Neural cell (in vitro differentiated cells): ENCODE data around the gene RPIA. TPM values are rescaled to one million over a fixed set of nuclear protein-coding genes. Genes with fewer than 3 reads are reported as not detected.

ENCODE experiments used
- H2AFZ ChIP-seq: fragments of 200-600, 300-800 bp; sonication (generic), shearing (Covaris generic); 2 replicates; pipeline ENCODE4 v1.6.0; 2014; ENCODE audit warnings: low read depth, mild to moderate bottlenecking, antibody characterized with exemption, low read length, moderate library complexity
- H3F3A ChIP-seq: fragments of 200-600 bp; shearing (Covaris generic); 2 replicates; pipeline ENCODE4 v1.6.1; 2016; ENCODE audit warnings: mild to moderate bottlenecking, moderate library complexity, mixed read lengths, antibody characterized with exemption, low read length; ENCODE audit not compliant: insufficient read depth, poor library complexity, severe bottlenecking
- H3K27ac ChIP-seq: fragments of 200-600, 300-800 bp; sonication (generic), shearing (Covaris generic); 2 replicates; pipeline ENCODE4 v1.5.1; 2014; ENCODE audit warnings: mild to moderate bottlenecking, low read length, moderate library complexity
- H3K27me3 ChIP-seq: fragments of 300-800, 200-600 bp; sonication (generic), shearing (Covaris generic); 2 replicates; pipeline ENCODE4 v1.6.0; 2014; ENCODE audit warnings: mild to moderate bottlenecking, low read depth, low read length, moderate library complexity; ENCODE audit not compliant: insufficient read depth
- H3K36me3 ChIP-seq: fragments of 300-800, 200-600 bp; sonication (generic), shearing (Covaris generic); 2 replicates; pipeline ENCODE4 v1.5.1; 2014; ENCODE audit warnings: mild to moderate bottlenecking, antibody characterized with exemption, low read length, moderate library complexity; ENCODE audit not compliant: insufficient read depth
- H3K4me2 ChIP-seq: fragments of 300-800, 200-600 bp; sonication (generic), shearing (Covaris generic); 2 replicates; pipeline ENCODE4 v1.6.0; 2014; ENCODE audit warnings: mild to moderate bottlenecking, low read length
- H3K4me3 ChIP-seq: fragments of 300-800, 200-600 bp; sonication (generic), shearing (Covaris generic); 2 replicates; pipeline ENCODE4 v1.5.1; 2014; ENCODE audit warnings: mild to moderate bottlenecking, low read length, moderate library complexity
- H3K79me2 ChIP-seq: fragments of 200-600 bp; shearing (Covaris generic); replicated peaks from 2 replicates; pipeline ENCODE4 v1.6.0; 2014; ENCODE audit warnings: mild to moderate bottlenecking, low read length, moderate library complexity; ENCODE audit not compliant: insufficient read depth
- H3K9ac ChIP-seq: fragments of 300-800, 200-600 bp; sonication (generic), shearing (Covaris generic); 2 replicates; pipeline ENCODE4 v1.6.1; 2016; ENCODE audit warnings: mild to moderate bottlenecking, low read length, mixed read lengths
- H3K9me2 ChIP-seq: fragments of 200-600 bp; shearing (Covaris generic); 2 replicates; pipeline ENCODE4 v1.6.1; 2016; ENCODE audit warnings: mild to moderate bottlenecking, low read length, mixed read lengths; ENCODE audit not compliant: insufficient read depth
- H3K9me3 ChIP-seq: fragments of 200-600, 300-800 bp; sonication (generic), shearing (Covaris generic); 2 replicates; pipeline ENCODE4 v1.6.1; 2016; ENCODE audit warnings: mild to moderate bottlenecking, mixed run types, low read length, moderate library complexity, mixed read lengths
- H4K20me1 ChIP-seq: fragments of 200-600 bp; shearing (Covaris generic); 2 replicates; pipeline ENCODE4 v1.6.1; 2016; ENCODE audit warnings: mild to moderate bottlenecking, mixed run types; ENCODE audit not compliant: insufficient read depth
- CTCF ChIP-seq: fragments of 450-650 bp; IDR thresholded peaks from 2 replicates; pipeline ENCODE4 v1.5.1; 2014; ENCODE audit warnings: antibody characterized with exemption, mild to moderate bottlenecking, moderate library complexity; ENCODE audit not compliant: poor library complexity, severe bottlenecking
- EP300 ChIP-seq: fragments of 450-650 bp; conservative IDR thresholded peaks from 2 replicates; pipeline ENCODE4 v1.6.1; 2014; ENCODE audit warnings: antibody characterized with exemption, mild to moderate bottlenecking, moderate library complexity; ENCODE audit not compliant: poor library complexity, severe bottlenecking
- EZH2 ChIP-seq: fragments of 200-600, 300-800 bp; shearing (Covaris generic), sonication (generic); IDR thresholded peaks from 2 replicates; pipeline ENCODE4 v1.6.1; 2014; ENCODE audit warnings: antibody characterized with exemption, low read length, borderline replicate concordance, mild to moderate bottlenecking; ENCODE audit not compliant: insufficient read depth, poor library complexity, severe bottlenecking
- MXI1 ChIP-seq: fragments of 450-650 bp; conservative IDR thresholded peaks from 2 replicates; pipeline ENCODE4 v1.6.1; 2014; ENCODE audit warnings: antibody characterized with exemption, mild to moderate bottlenecking; ENCODE audit not compliant: poor library complexity, severe bottlenecking
- POLR2AphosphoS5 ChIP-seq: IDR thresholded peaks from 2 replicates; pipeline ENCODE4 v1.6.1; 2012
- RAD21 ChIP-seq: fragments of 450-650 bp; conservative IDR thresholded peaks from 2 replicates; pipeline ENCODE4 v1.6.1; 2014; ENCODE audit warnings: antibody characterized with exemption, mild to moderate bottlenecking, moderate library complexity
- REST ChIP-seq: IDR thresholded peaks from 2 replicates; pipeline ENCODE4 v1.6.1; 2012; ENCODE audit warnings: borderline replicate concordance
- SMC3 ChIP-seq: fragments of 450-650 bp; conservative IDR thresholded peaks from 2 replicates; pipeline ENCODE4 v1.6.1; 2014; ENCODE audit warnings: antibody characterized with exemption, mild to moderate bottlenecking, moderate library complexity; ENCODE audit not compliant: poor library complexity
- TAF1 ChIP-seq: IDR thresholded peaks from 2 replicates; pipeline ENCODE4 v1.6.1; 2012; ENCODE audit warnings: low read depth
- polyA plus RNA-seq: library from polyadenylated mRNA; depleted of rRNA; stranded (reverse); fragments of >200 nt; gene quantifications from 2 replicates; pipeline ENCODE4 v1.2.3, GENCODE V29; 2014

RPIA gene
- polyA plus RNA-seq, 1 donor from 2014 or later: 9.7 TPM

DNA sequence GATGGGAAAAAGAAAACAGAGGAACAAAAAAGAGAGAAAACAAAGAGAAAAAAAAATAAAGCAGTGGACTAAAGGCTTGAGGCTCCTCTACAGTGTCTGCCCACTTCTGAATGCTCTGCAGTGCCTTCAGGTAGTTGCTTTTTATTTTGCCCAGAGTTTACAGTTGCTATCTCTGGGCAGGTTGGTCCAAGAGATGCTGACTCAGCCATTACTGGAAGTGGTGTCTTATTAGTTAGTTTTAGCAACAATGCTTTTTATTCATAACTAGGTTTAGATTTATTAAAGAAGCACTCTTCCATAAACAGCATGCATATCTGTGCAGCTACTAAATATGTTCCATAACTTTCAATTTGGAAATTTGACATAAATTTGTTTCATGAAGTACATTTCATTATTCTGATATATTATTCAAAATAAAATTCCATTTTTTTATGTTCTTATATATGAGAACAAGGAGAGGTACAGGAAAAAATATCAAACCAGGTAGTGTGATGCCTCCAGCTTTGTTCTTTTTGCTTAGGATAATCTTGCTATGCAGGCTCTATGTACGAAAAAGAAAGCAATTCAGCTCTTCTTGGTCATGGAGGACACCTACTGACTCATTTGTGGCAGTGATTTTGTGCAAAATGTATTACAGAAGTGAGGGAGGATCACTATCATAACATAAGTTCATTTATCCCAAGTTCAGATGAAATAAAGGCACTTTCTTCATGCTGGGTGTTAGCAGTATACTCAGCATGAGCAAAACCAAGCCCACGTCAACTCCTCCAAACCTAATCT, 69.5 kb downstream of the RPIA start:
- no peak overlapping the region for H3K27ac ChIP-seq

More for the DNA sequence above, 69.5 kb downstream of the RPIA start:
- no peaks in the 10 kb centered on the region for H3F3A ChIP-seq
- peaks cover 13% of the 10 kb centered on the region for H3K27me3 ChIP-seq
- no peaks in the 10 kb centered on the region for H3K9me2 ChIP-seq
- no peaks in the 10 kb centered on the region for H3K36me3 ChIP-seq
- H4K20me1 ChIP-seq: no peaks in the 10 kb centered on the region
- TF ChIP-seq EP300 (no peak), TAF1 (no peak), MXI1 (no peak), REST (no peak), EZH2 (no peak), POLR2AphosphoS5 (no peak), RAD21 (no peak), CTCF (no peak), SMC3 (no peak)
- no peak overlapping the region for H3K4me3 ChIP-seq
- no peak overlapping the region for H3K4me2 ChIP-seq
- no peak overlapping the region for H3K9ac ChIP-seq
- no peaks in the 10 kb centered on the region for H3K79me2 ChIP-seq
- peaks cover 4% of the 10 kb centered on the region for H3K9me3 ChIP-seq
- no peak overlapping the region for H2AFZ ChIP-seq
